Endothelial cell (in vitro differentiated cells): ENCODE data around the gene PHF21A. TPM values are rescaled to one million over a fixed set of nuclear protein-coding genes. Genes with fewer than 3 reads are reported as not detected.

Experiments used
- DNase-seq: peaks from one replicate; pipeline ENCODE4 v3.0.0; 2021; ENCODE audit warnings: low spot score
- H3K27ac Mint-ChIP-seq: one replicate; pipeline ENCODE4 v1.8.0; 2021; ENCODE audit warnings: mixed read lengths, inconsistent platforms; ENCODE audit not compliant: unreplicated experiment
- H3K27me3 Mint-ChIP-seq: one replicate; pipeline ENCODE4 v1.8.0; 2021; ENCODE audit warnings: mild to moderate bottlenecking, moderate library complexity, mixed read lengths, inconsistent platforms; ENCODE audit not compliant: unreplicated experiment
- H3K36me3 Mint-ChIP-seq: one replicate; pipeline ENCODE4 v1.8.0; 2021; ENCODE audit warnings: mild to moderate bottlenecking, low read depth, mixed read lengths, inconsistent platforms; ENCODE audit not compliant: unreplicated experiment
- H3K4me1 Mint-ChIP-seq: one replicate; pipeline ENCODE4 v1.8.0; 2021; ENCODE audit warnings: mild to moderate bottlenecking, mixed read lengths, inconsistent platforms; ENCODE audit not compliant: unreplicated experiment
- H3K4me3 Mint-ChIP-seq: one replicate; pipeline ENCODE4 v1.8.0; 2021; ENCODE audit warnings: mild to moderate bottlenecking, mixed read lengths, inconsistent platforms; ENCODE audit not compliant: unreplicated experiment
- H3K9me3 Mint-ChIP-seq: one replicate; pipeline ENCODE4 v1.8.0; 2021; ENCODE audit warnings: mixed read lengths, inconsistent platforms; ENCODE audit not compliant: unreplicated experiment
- total RNA-seq: library from RNA; stranded (reverse); fragmentation: NEBNext Ultra II Directional; extraction: Animal tissue kit (Norgen Biotek cat#: 25700); gene quantifications from one replicate; pipeline ENCODE4 v1.2.1, GENCODE V29; 2021; ENCODE audit not compliant: unreplicated experiment
- TF ChIP-seq, protein P1 (sequence below): fragments of 200-600 bp; sonication (generic); IDR thresholded peaks from one replicate; pipeline ENCODE4 v1.5.0; 2021; ENCODE audit warnings: antibody characterized with exemption; ENCODE audit not compliant: unreplicated experiment

Gene PHF21A
- total RNA-seq, 1 donor from 2014 or later: 52.8 TPM

DNA sequence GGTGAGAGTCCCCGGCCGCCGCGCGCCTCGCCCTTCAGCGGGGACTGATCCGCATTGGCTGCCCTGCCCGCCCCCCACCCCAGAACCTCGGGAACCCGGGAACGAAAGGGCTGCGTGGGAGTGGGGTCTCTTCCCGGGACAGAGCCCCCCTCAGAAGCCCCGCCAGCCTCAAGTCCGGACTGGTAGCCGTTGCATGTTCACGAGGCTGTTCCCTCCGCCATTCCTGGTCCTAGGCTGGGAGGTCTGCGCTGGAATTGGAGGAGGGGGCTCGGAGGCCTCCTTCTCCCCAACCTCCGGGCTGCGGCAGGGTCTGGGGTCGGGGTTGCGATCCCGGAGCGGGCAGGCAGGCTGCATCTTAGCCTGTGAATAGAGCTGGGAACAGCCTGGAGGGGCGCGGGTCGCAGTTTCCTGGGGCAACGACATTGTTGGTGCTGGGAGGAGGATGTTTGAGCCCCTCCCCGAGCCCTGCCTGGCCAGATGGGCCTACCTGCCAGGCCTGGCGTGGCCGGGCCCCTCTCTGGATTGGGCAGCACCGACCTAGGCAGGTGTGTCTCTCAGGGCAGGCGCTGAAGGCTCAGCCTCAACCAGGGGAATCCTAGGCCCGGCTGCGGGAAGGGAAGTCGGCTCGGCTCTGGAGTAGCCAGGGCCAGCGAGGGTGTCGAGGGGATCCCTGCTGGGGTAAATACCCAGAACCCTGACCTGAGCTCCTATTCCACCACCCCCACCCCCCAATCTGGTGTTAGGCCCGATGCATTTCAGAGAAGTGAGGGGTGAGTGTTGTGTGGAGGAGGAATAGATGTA, 235.1 kb downstream of the PHF21A start:
- Mint-ChIP-seq H3K27me3 (peaks cover 15% of the 10 kb centered on the region), H3K9me3 (no peaks in the 10 kb centered on the region), H3K36me3 (peaks cover 6% of the 10 kb centered on the region), H3K4me3 (no peak overlapping the region), H3K4me1 (no peaks in the 10 kb centered on the region), H3K27ac (no peak overlapping the region)
- no peak for DNase-seq
- TF ChIP-seq, protein P1, sequence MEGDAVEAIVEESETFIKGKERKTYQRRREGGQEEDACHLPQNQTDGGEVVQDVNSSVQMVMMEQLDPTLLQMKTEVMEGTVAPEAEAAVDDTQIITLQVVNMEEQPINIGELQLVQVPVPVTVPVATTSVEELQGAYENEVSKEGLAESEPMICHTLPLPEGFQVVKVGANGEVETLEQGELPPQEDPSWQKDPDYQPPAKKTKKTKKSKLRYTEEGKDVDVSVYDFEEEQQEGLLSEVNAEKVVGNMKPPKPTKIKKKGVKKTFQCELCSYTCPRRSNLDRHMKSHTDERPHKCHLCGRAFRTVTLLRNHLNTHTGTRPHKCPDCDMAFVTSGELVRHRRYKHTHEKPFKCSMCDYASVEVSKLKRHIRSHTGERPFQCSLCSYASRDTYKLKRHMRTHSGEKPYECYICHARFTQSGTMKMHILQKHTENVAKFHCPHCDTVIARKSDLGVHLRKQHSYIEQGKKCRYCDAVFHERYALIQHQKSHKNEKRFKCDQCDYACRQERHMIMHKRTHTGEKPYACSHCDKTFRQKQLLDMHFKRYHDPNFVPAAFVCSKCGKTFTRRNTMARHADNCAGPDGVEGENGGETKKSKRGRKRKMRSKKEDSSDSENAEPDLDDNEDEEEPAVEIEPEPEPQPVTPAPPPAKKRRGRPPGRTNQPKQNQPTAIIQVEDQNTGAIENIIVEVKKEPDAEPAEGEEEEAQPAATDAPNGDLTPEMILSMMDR: no peak

DNA sequence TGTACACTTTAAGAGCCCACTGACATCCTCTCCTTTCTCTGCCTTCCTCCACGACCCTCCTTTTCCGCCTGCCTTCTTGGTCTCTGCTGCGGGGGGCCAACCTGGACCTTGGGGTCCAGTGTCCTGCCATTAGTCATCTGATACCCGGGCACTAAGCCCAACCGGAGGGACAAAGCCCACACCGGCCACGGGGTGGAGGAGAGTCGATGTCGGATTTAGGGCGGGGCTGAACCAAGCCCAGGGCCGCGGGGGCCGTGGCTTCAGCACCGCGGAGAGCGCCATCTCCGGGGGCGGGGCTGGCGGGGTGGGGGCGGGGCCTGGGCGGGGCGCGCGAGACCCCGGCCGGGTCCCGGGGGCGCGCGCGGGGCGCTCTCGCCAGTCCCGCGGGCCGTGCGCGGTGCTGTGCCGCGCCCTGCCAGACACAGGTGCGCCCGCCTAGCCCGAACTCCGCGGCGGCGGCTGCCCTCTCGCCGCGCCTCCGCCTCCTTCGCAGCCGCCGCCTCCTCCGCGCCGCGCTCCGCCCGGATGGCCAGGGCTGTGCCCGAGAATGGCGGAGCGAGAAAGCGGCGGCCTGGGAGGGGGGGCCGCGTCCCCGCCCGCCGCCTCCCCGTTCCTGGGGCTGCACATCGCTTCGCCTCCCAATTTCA, 235.9 kb downstream of the PHF21A start, which contains the start of gene MAPK8IP1:
Gene MAPK8IP1, plus strand, starts transcription at position 378 of the 647 bp plus-strand sequence. Its CDS starts 170 bp downstream, at position 548.
- TF ChIP-seq, protein P1: no peak
- peak within 1 kb of the TSS; percentile 80 for H3K4me3 Mint-ChIP-seq
- no peaks in the 10 kb centered on the region for H3K4me1 Mint-ChIP-seq
- H3K27ac Mint-ChIP-seq: peak within 1 kb of the TSS; percentile 21
- no peaks in the 10 kb centered on the region for H3K9me3 Mint-ChIP-seq
- DNase-seq: peak; percentile 66
- H3K27me3 Mint-ChIP-seq: peaks cover 18% of the 10 kb centered on the region
- peaks cover 13% of the 10 kb centered on the region for H3K36me3 Mint-ChIP-seq

DNA sequence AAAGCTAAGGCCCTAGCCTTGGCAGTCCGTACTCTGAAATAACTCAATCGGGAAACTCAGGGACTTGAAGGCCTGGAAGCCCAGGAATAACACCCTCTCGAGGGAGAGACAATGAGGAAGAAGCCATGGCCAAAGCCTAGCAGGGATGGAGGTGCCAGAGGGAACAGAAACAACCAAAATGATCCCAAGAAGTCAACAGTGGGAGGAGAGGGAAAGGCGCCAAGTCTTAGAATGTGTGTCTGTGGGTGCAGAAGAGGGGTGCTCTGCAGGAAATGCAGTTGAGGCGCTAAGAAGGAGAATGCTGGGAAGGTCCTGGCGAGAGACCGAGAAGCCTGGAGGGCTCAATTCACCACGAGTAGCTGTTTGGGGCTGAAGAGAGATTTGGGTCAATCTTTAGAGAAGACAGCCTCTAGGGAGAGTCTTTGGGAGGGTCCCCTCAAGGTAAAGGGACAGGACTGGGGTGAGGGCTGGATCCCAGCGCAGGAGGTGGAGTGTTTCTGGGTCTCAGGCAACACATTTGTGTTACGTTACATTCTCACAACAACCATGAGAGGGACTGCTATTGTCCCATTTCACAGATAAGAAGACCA, 236.6 kb downstream of the PHF21A start:
- Mint-ChIP-seq H3K27ac (peak overlapping the region; percentile 21), H3K36me3 (peaks cover 18% of the 10 kb centered on the region), H3K4me1 (no peaks in the 10 kb centered on the region), H3K27me3 (peaks cover 18% of the 10 kb centered on the region), H3K4me3 (peak overlapping the region; percentile 80), H3K9me3 (no peaks in the 10 kb centered on the region)
- DNase-seq: no peak
- TF ChIP-seq, protein P1: no peak

Other genes with a start within 250 kb of the PHF21A start
- gene MAPK8IP1, start 235.8 kb downstream of the PHF21A start, total RNA-seq: 3.7 TPM
- gene FREY1, start 214.2 kb downstream of the PHF21A start, total RNA-seq: 1.1 TPM
- 28.1 TPM for gene PEX16, start 203.6 kb downstream of the PHF21A start, total RNA-seq
- gene LARGE2, start 198.8 kb downstream of the PHF21A start, total RNA-seq: 0.95 TPM
- gene CREB3L1, start 156.2 kb upstream of the PHF21A start, total RNA-seq: 21.6 TPM
- 127 TPM for gene DGKZ, start 226.0 kb upstream of the PHF21A start, total RNA-seq